Neural cell (in vitro differentiated cells): ENCODE data around the gene DENND1A. TPM values are rescaled to one million over a fixed set of nuclear protein-coding genes. Genes with fewer than 3 reads are reported as not detected.

Source experiments
- H2AFZ ChIP-seq: fragments of 200-600, 300-800 bp; sonication (generic), shearing (Covaris generic); 2 replicates; pipeline ENCODE4 v1.6.0; 2014; ENCODE audit warnings: low read depth, mild to moderate bottlenecking, antibody characterized with exemption, low read length, moderate library complexity
- H3F3A ChIP-seq: fragments of 200-600 bp; shearing (Covaris generic); 2 replicates; pipeline ENCODE4 v1.6.1; 2016; ENCODE audit warnings: mild to moderate bottlenecking, moderate library complexity, mixed read lengths, antibody characterized with exemption, low read length; ENCODE audit not compliant: insufficient read depth, poor library complexity, severe bottlenecking
- H3K27ac ChIP-seq: fragments of 200-600, 300-800 bp; sonication (generic), shearing (Covaris generic); 2 replicates; pipeline ENCODE4 v1.5.1; 2014; ENCODE audit warnings: mild to moderate bottlenecking, low read length, moderate library complexity
- H3K27me3 ChIP-seq: fragments of 300-800, 200-600 bp; sonication (generic), shearing (Covaris generic); 2 replicates; pipeline ENCODE4 v1.6.0; 2014; ENCODE audit warnings: mild to moderate bottlenecking, low read depth, low read length, moderate library complexity; ENCODE audit not compliant: insufficient read depth
- H3K36me3 ChIP-seq: fragments of 300-800, 200-600 bp; sonication (generic), shearing (Covaris generic); 2 replicates; pipeline ENCODE4 v1.5.1; 2014; ENCODE audit warnings: mild to moderate bottlenecking, antibody characterized with exemption, low read length, moderate library complexity; ENCODE audit not compliant: insufficient read depth
- H3K4me2 ChIP-seq: fragments of 300-800, 200-600 bp; sonication (generic), shearing (Covaris generic); 2 replicates; pipeline ENCODE4 v1.6.0; 2014; ENCODE audit warnings: mild to moderate bottlenecking, low read length
- H3K4me3 ChIP-seq: fragments of 300-800, 200-600 bp; sonication (generic), shearing (Covaris generic); 2 replicates; pipeline ENCODE4 v1.5.1; 2014; ENCODE audit warnings: mild to moderate bottlenecking, low read length, moderate library complexity
- H3K79me2 ChIP-seq: fragments of 200-600 bp; shearing (Covaris generic); replicated peaks from 2 replicates; pipeline ENCODE4 v1.6.0; 2014; ENCODE audit warnings: mild to moderate bottlenecking, low read length, moderate library complexity; ENCODE audit not compliant: insufficient read depth
- H3K9ac ChIP-seq: fragments of 300-800, 200-600 bp; sonication (generic), shearing (Covaris generic); 2 replicates; pipeline ENCODE4 v1.6.1; 2016; ENCODE audit warnings: mild to moderate bottlenecking, low read length, mixed read lengths
- H3K9me2 ChIP-seq: fragments of 200-600 bp; shearing (Covaris generic); 2 replicates; pipeline ENCODE4 v1.6.1; 2016; ENCODE audit warnings: mild to moderate bottlenecking, low read length, mixed read lengths; ENCODE audit not compliant: insufficient read depth
- H3K9me3 ChIP-seq: fragments of 200-600, 300-800 bp; sonication (generic), shearing (Covaris generic); 2 replicates; pipeline ENCODE4 v1.6.1; 2016; ENCODE audit warnings: mild to moderate bottlenecking, mixed run types, low read length, moderate library complexity, mixed read lengths
- H4K20me1 ChIP-seq: fragments of 200-600 bp; shearing (Covaris generic); 2 replicates; pipeline ENCODE4 v1.6.1; 2016; ENCODE audit warnings: mild to moderate bottlenecking, mixed run types; ENCODE audit not compliant: insufficient read depth
- CTCF ChIP-seq: fragments of 450-650 bp; IDR thresholded peaks from 2 replicates; pipeline ENCODE4 v1.5.1; 2014; ENCODE audit warnings: antibody characterized with exemption, mild to moderate bottlenecking, moderate library complexity; ENCODE audit not compliant: poor library complexity, severe bottlenecking
- EP300 ChIP-seq: fragments of 450-650 bp; conservative IDR thresholded peaks from 2 replicates; pipeline ENCODE4 v1.6.1; 2014; ENCODE audit warnings: antibody characterized with exemption, mild to moderate bottlenecking, moderate library complexity; ENCODE audit not compliant: poor library complexity, severe bottlenecking
- EZH2 ChIP-seq: fragments of 200-600, 300-800 bp; shearing (Covaris generic), sonication (generic); IDR thresholded peaks from 2 replicates; pipeline ENCODE4 v1.6.1; 2014; ENCODE audit warnings: antibody characterized with exemption, low read length, borderline replicate concordance, mild to moderate bottlenecking; ENCODE audit not compliant: insufficient read depth, poor library complexity, severe bottlenecking
- MXI1 ChIP-seq: fragments of 450-650 bp; conservative IDR thresholded peaks from 2 replicates; pipeline ENCODE4 v1.6.1; 2014; ENCODE audit warnings: antibody characterized with exemption, mild to moderate bottlenecking; ENCODE audit not compliant: poor library complexity, severe bottlenecking
- POLR2AphosphoS5 ChIP-seq: IDR thresholded peaks from 2 replicates; pipeline ENCODE4 v1.6.1; 2012
- RAD21 ChIP-seq: fragments of 450-650 bp; conservative IDR thresholded peaks from 2 replicates; pipeline ENCODE4 v1.6.1; 2014; ENCODE audit warnings: antibody characterized with exemption, mild to moderate bottlenecking, moderate library complexity
- REST ChIP-seq: IDR thresholded peaks from 2 replicates; pipeline ENCODE4 v1.6.1; 2012; ENCODE audit warnings: borderline replicate concordance
- SMC3 ChIP-seq: fragments of 450-650 bp; conservative IDR thresholded peaks from 2 replicates; pipeline ENCODE4 v1.6.1; 2014; ENCODE audit warnings: antibody characterized with exemption, mild to moderate bottlenecking, moderate library complexity; ENCODE audit not compliant: poor library complexity
- TAF1 ChIP-seq: IDR thresholded peaks from 2 replicates; pipeline ENCODE4 v1.6.1; 2012; ENCODE audit warnings: low read depth
- polyA plus RNA-seq: library from polyadenylated mRNA; depleted of rRNA; stranded (reverse); fragments of >200 nt; gene quantifications from 2 replicates; pipeline ENCODE4 v1.2.3, GENCODE V29; 2014

DENND1A gene
- polyA plus RNA-seq, 1 donor from 2014 or later = 2.3 TPM

GRCh38 chr9:123365881-123366528, 563.9 kb downstream of the DENND1A start:
- H3K79me2 ChIP-seq = peaks cover 17% of the 10 kb centered on the region
- H3K27me3 ChIP-seq = no peaks in the 10 kb centered on the region
- H3F3A ChIP-seq = no peaks in the 10 kb centered on the region
- no peaks in the 10 kb centered on the region for H3K36me3 ChIP-seq
- no peak overlapping the region for H3K4me3 ChIP-seq
- H3K4me2 ChIP-seq = no peak overlapping the region
- H2AFZ ChIP-seq = no peak overlapping the region
- TF ChIP-seq RAD21 = no peak
- TF ChIP-seq MXI1 = no peak
- TF ChIP-seq CTCF = no peak
- no peak for TF ChIP-seq EP300
- TF ChIP-seq REST = no peak
- TF ChIP-seq POLR2AphosphoS5 = no peak
- no peak for TF ChIP-seq EZH2
- no peak for TF ChIP-seq TAF1
- no peak for TF ChIP-seq SMC3
- H3K27ac ChIP-seq = no peak overlapping the region
- no peak overlapping the region for H3K9ac ChIP-seq
- H4K20me1 ChIP-seq = no peaks in the 10 kb centered on the region
- H3K9me2 ChIP-seq = no peaks in the 10 kb centered on the region
- H3K9me3 ChIP-seq = no peaks in the 10 kb centered on the region

- Histone ChIP-seq H3K79me2 (peaks cover 23% of the 10 kb centered on the region), H4K20me1 (no peaks in the 10 kb centered on the region), H3K9ac (no peak overlapping the region), H3F3A (no peaks in the 10 kb centered on the region), H3K36me3 (no peaks in the 10 kb centered on the region), H3K9me2 (no peaks in the 10 kb centered on the region), H2AFZ (no peak overlapping the region), H3K4me3 (no peak overlapping the region), H3K27me3 (no peaks in the 10 kb centered on the region), H3K4me2 (no peak overlapping the region), H3K9me3 (no peaks in the 10 kb centered on the region), H3K27ac (no peak overlapping the region)
- TF ChIP-seq EP300 = no peak
- TF ChIP-seq MXI1 = no peak
- TF ChIP-seq POLR2AphosphoS5 = no peak
- no peak for TF ChIP-seq CTCF
- TF ChIP-seq RAD21 = no peak
- no peak for TF ChIP-seq SMC3
- no peak for TF ChIP-seq REST
- no peak for TF ChIP-seq TAF1
These were observed 564.5 kb downstream of the DENND1A start for GRCh38 chr9:123365287-123365880.
